GM18526 (cell line): ENCODE measurements around the gene OSBPL7.

ENCODE experiments used
- POLR2A ChIP-seq: IDR thresholded peaks from 3 replicates; pipeline ENCODE4 v1.6.1; 2011; ENCODE audit not compliant: insufficient read length; ENCODE audit errors: extremely low read depth

OSBPL7 gene

DNA sequence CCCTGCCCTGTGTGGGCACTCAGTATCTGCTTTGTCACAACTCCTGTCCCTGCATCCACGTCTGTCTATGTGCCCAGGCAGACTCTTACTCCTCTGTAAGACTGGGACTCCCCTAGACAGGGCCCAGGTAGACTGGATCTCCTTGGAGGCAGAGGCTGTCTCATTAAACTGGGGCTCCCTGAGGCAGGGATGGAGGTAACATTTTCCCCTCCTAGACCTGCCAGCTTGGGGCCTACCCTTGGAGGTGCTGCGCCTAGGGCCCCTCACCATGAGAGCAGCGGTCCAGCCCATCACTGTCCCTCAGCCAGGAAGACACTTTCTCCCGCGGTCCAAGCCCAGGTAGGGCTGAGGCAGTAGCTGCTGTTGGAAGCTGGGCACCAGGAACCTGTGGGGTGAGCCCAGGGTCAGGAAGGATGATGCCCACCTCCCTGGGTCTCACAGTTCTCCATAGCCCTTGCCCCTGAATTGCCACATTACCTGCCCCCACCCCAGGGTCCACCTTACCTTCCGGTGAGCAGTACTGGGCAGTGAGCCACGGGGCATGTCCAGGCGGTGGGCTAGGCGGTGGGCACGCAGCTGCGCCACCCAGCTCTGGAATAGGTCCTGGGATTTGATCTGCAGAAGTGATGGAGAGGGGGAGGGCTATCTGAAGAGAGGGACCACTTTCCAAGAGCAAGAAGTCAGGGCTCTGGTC, 3.4 kb downstream of the OSBPL7 start:
- no peak for TF ChIP-seq POLR2A

DNA sequence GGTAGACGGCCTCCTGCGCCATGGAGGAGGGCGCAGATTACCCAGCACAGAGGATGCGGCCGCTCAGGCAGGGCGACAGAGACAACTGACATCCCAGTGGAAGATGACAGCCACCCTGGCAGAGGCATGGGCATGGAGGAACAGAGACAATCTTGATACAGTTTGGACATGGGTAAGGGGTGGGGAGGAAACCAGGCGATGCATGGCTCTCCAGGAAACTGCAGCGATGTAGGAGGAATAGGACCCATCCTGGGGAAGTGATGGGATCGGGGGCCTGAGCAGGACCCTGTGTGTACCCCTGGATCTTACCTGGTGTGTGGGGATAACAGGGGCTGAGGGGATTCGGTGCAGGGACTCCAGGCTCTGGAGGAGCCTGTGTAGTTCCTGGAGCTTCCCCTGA, 4.6 kb downstream of the OSBPL7 start:
- no peak for TF ChIP-seq POLR2A

GRCh38 chr17:47816111-47816735, 5.4 kb downstream of the OSBPL7 start:
- TF ChIP-seq POLR2A = no peak

- TF ChIP-seq POLR2A = no peak
These were observed 6.3 kb downstream of the OSBPL7 start for GRCh38 chr17:47815106-47815918.

DNA sequence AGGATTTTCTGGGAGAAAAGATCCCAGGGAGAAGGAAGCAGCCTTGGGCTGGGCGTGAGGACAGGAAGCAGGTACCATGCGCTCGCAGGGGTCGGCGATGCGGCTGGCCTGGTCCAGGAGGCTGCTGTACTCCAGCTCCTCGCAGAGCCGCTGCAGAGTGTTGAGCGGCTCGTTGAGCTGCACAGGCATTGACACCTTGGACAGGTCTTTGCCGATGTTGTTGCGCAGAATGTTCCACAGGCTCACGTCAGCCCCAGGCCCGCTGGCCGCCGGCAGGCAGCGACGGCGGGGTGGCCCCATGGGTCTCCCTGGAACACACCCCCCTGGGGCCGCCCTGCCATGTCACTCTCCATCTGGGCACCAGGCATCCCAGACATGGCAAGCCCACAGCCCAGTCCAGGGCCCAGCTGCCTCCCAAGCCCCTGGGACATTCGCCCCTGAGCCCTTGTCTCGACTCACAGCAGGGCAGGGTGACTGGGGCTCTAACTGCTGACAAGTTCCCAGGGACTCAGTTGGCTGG, 8.0 kb downstream of the OSBPL7 start:
- no peak for TF ChIP-seq POLR2A

DNA sequence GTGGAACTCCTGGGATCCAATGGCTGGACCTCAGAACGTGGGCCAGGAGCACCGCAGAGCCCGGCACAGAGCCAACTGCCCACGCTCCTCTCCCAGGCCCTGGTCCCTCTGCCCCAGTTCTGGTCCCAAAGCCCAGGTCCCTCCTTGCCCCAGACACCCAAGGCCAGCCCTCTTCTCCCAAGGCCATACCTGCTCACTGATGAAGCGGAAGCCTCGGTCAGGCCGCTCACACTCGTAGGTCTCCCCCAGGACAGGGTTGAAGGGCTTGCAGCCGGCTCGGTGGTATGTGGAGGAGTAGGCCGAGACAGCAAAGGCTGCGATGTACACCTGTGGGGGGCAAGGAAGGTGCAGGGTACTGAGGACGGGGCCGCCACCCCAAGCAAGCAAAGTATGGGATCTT, 8.5 kb downstream of the OSBPL7 start:
- no peak for TF ChIP-seq POLR2A

GRCh38 chr17:47812146-47812920, 9.3 kb downstream of the OSBPL7 start:
- no peak for TF ChIP-seq POLR2A

- no peak for TF ChIP-seq POLR2A
These were observed 9.9 kb downstream of the OSBPL7 start for GRCh38 chr17:47811709-47812108.

DNA sequence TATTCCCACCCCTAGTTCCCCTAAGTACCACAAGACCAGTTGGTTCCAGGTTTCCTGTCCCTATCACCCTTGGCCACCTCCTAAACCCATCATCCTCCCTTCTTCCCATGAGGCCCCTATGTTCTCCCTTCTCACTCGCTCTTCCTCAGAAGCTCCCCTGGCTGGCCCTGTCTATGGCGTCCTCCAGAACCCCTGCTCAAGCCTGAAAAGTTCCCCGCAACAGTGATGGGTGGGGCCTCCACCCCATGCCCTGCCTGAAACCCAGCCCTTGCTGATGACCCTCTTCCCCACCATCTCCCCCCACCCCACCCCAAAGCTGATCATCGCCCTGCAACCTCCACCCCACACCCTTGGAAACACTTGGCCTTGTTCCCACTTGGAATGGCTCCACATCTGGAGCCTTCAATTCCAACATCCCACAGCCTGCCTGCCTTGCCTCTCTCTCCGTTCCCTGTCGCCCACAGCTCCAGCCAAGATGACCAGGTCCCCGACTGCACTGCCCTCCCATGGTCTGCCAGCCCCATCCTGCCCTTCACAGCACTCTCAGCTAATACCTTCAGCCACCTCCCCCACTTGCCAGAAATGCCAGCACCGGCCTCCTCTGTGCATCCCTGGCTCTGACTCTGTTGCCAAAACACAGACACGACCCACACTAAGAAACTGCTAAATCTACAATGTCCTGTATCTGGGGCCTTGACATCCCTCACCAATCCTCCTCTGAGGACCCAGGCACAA, 10.5 kb downstream of the OSBPL7 start:
- no peak for TF ChIP-seq POLR2A

- no peak for TF ChIP-seq POLR2A
These were observed 11.3 kb downstream of the OSBPL7 start for GRCh38 chr17:47810200-47810821.

- TF ChIP-seq POLR2A = no peak
These were observed 12.6 kb downstream of the OSBPL7 start for GRCh38 chr17:47808830-47809480.

DNA sequence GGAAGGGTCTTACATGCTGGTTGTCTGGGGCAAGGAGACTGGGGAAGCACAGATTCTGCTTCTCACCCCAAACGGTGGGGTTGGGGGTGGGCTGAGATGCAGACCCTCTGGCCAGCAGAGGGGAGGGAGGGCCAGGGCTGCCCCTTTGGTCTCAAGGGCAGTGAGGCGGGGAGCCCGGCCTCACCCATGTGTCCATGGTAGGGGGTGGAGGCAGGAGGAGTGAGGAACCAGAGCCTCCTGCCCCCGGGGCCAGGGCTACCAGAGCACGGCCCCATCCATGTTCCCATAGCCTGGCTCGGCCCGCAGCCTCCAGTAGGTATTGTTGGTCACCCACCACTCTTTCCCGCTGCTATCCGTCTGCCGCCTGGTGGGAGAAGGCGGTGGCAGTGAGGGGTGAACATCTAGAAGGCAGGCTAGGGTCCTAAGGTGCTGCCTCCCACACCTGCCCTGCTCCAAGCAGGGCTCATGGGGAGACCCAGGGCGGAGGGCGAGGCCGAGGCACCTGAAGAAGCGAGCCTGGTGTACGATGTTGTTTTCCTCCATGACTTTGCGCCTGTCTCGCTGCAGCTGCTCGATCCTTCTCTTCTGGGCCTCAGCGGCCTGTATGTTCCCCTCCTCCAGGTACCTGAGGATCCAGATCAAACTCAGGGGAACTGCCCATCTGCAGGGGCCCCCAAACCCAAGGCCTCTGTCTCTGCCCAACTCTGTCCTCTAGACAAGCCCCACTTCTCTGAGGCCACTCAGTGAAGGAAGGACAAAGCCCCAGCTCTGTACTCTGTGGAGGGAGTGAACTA, 13.4 kb downstream of the OSBPL7 start:
- TF ChIP-seq POLR2A = no peak

DNA sequence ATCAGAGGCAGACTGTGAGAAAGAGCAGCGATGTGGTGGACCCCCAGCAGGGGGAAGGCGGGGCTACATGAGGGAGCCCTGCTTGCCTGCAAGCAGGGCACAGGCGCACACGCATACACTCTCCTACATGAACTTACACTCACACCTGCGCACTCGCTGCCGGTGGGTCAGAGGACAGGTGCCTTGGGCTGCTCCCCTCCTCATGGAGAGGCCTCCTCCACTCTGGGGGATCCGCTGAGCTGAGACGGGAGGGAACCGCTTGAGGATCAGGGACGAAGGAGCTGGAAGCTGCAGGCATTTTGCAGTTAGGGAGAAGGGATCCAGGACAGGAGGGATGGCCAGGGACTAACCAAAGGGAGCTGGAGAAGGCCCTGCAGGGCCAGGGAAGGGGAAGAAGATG, 14.2 kb downstream of the OSBPL7 start:
- TF ChIP-seq POLR2A = no peak

GRCh38 chr17:47806913-47807255, 14.7 kb downstream of the OSBPL7 start:
- TF ChIP-seq POLR2A = no peak
